Measurements from ENCODE around the gene MS4A4E.

DNA sequence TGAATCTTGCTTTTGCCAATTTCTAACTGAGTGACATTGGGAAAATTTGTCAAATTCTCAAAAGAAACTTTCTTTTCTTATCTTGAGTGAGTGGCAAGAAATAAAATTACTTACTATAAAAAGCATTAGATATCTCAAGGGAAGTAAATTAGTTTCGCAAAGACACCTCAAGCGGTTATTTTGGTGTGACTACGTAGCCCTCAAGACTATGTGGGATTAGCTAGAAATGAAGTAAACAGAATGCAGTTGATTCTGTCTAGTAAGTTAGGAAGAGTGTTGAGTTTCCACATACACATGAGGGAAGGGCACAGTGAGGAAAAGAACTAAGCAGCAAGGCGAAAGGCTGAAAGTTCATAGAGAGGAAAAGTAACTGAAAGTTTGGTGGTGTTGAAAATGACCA is 31.7 kb downstream of the MS4A4E start:
- TF ChIP-seq CTCF (IDR thresholded peaks at IDR 0.05; ENCODE audit: low read depth, low read length) (no peak), POLR2A (IDR thresholded peaks at IDR 0.05; ENCODE audit: extremely low read depth, insufficient read length) (no peak)
